GM12892 (cell line): ENCODE results near the gene MED22.

Experiments
- POLR2A ChIP-seq: IDR thresholded peaks from 2 replicates; pipeline ENCODE4 v1.6.1; 2011; ENCODE audit warnings: low read depth, low read length, control low read depth
- POLR2AphosphoS5 ChIP-seq: IDR thresholded peaks from 2 replicates; pipeline ENCODE4 v1.6.1; 2011; ENCODE audit warnings: low read depth, low read length, control low read depth

- TF ChIP-seq POLR2AphosphoS5 (no peak), POLR2A (no peak)
Observed at GRCh38 chr9:133357656-133358055, 9.7 kb upstream of the MED22 start.
